ENCODE results near the gene KITLG. TPM values are rescaled to one million over a fixed set of nuclear protein-coding genes. Genes with fewer than 3 reads are reported as not detected.

KITLG gene
- polyA plus RNA-seq, 1 experiment = 35.3 TPM

DNA sequence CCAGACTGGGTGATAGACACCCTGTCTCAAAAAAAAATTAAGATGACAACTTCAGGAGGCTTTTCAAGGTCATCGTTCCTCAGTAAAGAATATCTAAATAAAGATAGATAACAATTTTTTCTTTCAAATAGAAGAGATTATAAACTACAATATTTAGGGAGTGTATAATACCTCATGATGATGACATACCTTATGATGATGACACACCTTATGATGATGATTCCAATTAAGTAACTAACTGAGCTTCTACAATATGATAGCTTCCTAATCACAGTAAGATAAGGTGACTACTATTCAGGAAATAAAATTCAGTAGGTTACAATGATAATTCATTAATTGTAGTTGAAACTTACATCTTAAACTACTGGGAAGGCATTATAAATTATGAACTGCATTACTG, 40.4 kb downstream of the KITLG start:
- no peak overlapping the region for H3K27ac ChIP-seq (ENCODE audit: low read depth, low read length)
- DNase-seq (ENCODE audit: low read depth, low spot score) = no peak
- H3K4me3 ChIP-seq (ENCODE audit: low read depth, low read length) = no peak overlapping the region
- CTCF ChIA-PET = no interaction called here
- POLR2A ChIA-PET = no interaction called here
- H3K27me3 ChIP-seq (ENCODE audit: control insufficient read depth, insufficient read depth, low read length) = no peaks in the 10 kb centered on the region
- TF ChIP-seq, protein P1, sequence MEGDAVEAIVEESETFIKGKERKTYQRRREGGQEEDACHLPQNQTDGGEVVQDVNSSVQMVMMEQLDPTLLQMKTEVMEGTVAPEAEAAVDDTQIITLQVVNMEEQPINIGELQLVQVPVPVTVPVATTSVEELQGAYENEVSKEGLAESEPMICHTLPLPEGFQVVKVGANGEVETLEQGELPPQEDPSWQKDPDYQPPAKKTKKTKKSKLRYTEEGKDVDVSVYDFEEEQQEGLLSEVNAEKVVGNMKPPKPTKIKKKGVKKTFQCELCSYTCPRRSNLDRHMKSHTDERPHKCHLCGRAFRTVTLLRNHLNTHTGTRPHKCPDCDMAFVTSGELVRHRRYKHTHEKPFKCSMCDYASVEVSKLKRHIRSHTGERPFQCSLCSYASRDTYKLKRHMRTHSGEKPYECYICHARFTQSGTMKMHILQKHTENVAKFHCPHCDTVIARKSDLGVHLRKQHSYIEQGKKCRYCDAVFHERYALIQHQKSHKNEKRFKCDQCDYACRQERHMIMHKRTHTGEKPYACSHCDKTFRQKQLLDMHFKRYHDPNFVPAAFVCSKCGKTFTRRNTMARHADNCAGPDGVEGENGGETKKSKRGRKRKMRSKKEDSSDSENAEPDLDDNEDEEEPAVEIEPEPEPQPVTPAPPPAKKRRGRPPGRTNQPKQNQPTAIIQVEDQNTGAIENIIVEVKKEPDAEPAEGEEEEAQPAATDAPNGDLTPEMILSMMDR (IDR thresholded peaks at IDR 0.05; ENCODE audit: low read depth, low read length) = no peak
- H3K9me3 ChIP-seq (ENCODE audit: control insufficient read depth, insufficient read depth, low read length) = no peaks in the 10 kb centered on the region

DNA sequence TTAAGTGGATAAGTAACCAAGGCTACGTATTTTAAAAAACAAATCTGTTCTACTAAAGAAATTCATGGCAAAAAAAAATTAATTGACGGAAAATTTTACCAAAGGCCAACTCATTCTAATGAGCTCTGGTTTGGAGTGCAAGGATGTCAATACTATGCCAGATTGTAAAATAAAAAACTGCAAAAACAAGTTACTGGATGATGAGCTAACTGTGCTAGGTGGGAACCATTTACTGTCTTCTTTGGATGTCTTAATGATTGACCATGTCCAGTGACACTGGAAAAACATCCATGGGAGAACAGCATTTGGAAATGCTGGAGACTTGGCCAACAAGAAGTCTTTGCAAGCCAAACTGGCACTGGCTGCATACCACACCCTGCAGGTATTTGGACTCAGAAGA, 41.6 kb downstream of the KITLG start:
- Histone ChIP-seq H3K4me3 (ENCODE audit: low read depth, low read length) (no peak overlapping the region), H3K27ac (ENCODE audit: low read depth, low read length) (no peak overlapping the region), H3K9me3 (ENCODE audit: control insufficient read depth, insufficient read depth, low read length) (no peaks in the 10 kb centered on the region), H3K27me3 (ENCODE audit: control insufficient read depth, insufficient read depth, low read length) (no peaks in the 10 kb centered on the region)
- TF ChIP-seq, protein P1 (IDR thresholded peaks at IDR 0.05; ENCODE audit: low read depth, low read length) = no peak
- no peak for DNase-seq (ENCODE audit: low read depth, low spot score)
- ChIA-PET POLR2A (no interaction called here), CTCF (no interaction called here)

DNA sequence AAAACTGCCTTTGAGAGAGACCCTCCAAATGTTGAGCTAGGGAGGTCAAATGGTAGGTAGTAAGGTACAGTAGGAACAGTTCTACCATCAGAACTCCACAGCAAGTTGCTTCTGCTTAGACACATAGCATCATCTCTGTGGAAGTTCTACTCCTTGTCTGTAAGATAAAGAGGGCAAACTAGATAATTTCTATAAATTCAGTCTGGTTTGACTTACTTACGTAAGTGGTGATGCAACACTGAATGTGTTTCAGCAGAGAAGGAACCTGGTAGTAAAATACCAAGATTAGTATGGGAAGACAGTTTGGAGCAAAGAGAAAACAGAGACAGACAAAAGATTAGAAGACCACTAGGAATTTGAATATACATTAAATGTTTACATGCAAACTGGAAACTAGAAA, 42.0 kb downstream of the KITLG start:
- CTCF ChIA-PET = no interaction called here
- no peak for DNase-seq (ENCODE audit: low read depth, low spot score)
- POLR2A ChIA-PET = no interaction called here

DNA sequence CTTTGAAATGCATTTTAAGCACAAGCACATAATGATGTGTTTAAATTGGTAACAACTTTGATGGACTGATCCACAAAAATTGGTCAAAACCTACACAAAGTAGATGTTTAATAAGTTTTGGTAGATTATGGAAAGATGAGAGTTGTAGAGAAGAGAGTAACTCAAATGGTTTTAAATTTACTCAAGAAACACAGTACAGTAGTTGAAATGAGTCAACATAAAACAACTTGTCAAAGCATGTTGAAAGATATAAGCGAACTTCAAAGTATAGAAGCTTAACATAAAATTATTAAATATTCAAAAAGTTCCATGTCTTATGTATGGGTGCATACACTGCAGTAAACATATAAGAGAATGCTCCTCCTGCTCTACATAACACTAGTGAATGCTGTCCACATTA, 49.4 kb downstream of the KITLG start:
- no peak for DNase-seq (ENCODE audit: low read depth, low spot score)
- Histone ChIP-seq H3K27me3 (ENCODE audit: control insufficient read depth, insufficient read depth, low read length) (no peaks in the 10 kb centered on the region), H3K9me3 (ENCODE audit: control insufficient read depth, insufficient read depth, low read length) (no peaks in the 10 kb centered on the region), H3K27ac (ENCODE audit: low read depth, low read length) (no peak overlapping the region), H3K4me3 (ENCODE audit: low read depth, low read length) (no peak overlapping the region)
- CTCF ChIA-PET = no interaction called here
- POLR2A ChIA-PET = no interaction called here
- TF ChIP-seq, protein P1 (IDR thresholded peaks at IDR 0.05; ENCODE audit: low read depth, low read length) = no peak

More for the DNA sequence above, 42.0 kb downstream of the KITLG start:
- H3K27ac ChIP-seq (ENCODE audit: low read depth, low read length) = no peak overlapping the region
- no peak overlapping the region for H3K4me3 ChIP-seq (ENCODE audit: low read depth, low read length)
- H3K9me3 ChIP-seq (ENCODE audit: control insufficient read depth, insufficient read depth, low read length) = no peaks in the 10 kb centered on the region
- no peaks in the 10 kb centered on the region for H3K27me3 ChIP-seq (ENCODE audit: control insufficient read depth, insufficient read depth, low read length)
- TF ChIP-seq, protein P1 (IDR thresholded peaks at IDR 0.05; ENCODE audit: low read depth, low read length) = no peak

DNA sequence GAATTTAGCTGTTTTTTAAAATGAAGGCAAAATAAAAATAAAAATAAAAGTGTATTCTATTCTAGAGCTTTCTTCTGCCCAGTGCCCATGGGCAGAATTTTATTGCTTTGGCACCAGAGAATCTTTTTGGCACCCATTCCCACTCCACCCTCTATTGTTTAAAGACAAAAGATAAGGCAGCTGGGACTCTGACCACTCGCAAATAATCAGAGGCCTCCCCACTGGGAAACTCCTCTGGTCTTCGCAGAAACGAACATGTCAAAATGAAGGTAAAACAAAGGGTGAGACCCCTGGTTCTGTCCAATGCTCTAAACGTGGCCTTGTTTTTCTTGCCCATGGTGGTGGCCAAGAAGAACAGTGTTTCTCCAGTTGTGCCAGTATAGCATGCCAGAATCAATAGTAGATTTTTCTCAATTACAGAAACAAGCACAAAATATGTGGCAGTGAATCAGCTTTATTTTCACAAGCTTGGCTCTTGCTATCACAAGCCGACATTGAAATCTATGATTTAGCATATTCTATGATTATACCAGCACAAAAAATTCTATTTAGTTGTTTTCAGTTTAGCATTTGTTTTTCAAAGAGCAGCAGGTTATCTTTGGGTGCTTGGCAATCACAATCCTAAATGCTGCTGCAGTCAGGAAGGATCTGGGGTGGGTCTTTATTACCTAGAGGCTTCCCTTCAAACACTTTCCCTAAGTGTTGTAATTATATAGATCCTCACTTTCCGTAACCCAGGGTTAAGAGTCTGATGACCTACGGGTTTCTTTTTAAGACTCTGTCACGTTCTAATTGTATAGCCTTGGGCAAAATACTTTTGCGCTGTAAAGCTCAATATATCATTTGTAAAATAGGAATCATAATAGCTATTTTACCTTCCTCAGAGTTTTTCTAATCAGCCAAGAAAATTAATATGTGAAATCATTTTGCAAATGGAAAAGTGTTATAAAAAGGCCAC, 50.5 kb downstream of the KITLG start:
- no peak for DNase-seq (ENCODE audit: low read depth, low spot score)
- no peak overlapping the region for H3K4me3 ChIP-seq (ENCODE audit: low read depth, low read length)
- no peaks in the 10 kb centered on the region for H3K9me3 ChIP-seq (ENCODE audit: control insufficient read depth, insufficient read depth, low read length)
- TF ChIP-seq, protein P1 (IDR thresholded peaks at IDR 0.05; ENCODE audit: low read depth, low read length) = no peak
- ChIA-PET CTCF (no interaction called here), POLR2A (no interaction called here)
- H3K27me3 ChIP-seq (ENCODE audit: control insufficient read depth, insufficient read depth, low read length) = no peaks in the 10 kb centered on the region
- no peak overlapping the region for H3K27ac ChIP-seq (ENCODE audit: low read depth, low read length)

Measured in AG04450 (cell line).